Sigmoid colon (tissue), 4 donors: Measurements from ENCODE around the gene IMMP1L.

Experiments used
- EP300 ChIP-seq, 4 donors: sonication (generic); formaldehyde crosslinking; IDR thresholded peaks; one replicate each; pipeline ENCODE4 v1.6.1; 2017; ENCODE audit warnings: antibody characterized with exemption in 4 of 4
- POLR2AphosphoS5 ChIP-seq, 4 donors: sonication (generic); formaldehyde crosslinking; IDR thresholded peaks; one replicate each; pipeline ENCODE4 v1.6.1; 2017; ENCODE audit warnings: antibody characterized with exemption in 4 of 4
- TF ChIP-seq, protein P1 (sequence below), 4 experiments: fragments of 450-650 bp in 3 of 4; fragments of 200-600 bp in 1 of 4; IDR thresholded peaks; one replicate each; pipeline ENCODE4 v1.5.1; 2016 to 2019; ENCODE audit warnings: antibody characterized with exemption in 4 of 4, mild to moderate bottlenecking in 3 of 4, moderate library complexity in 2 of 4

- TF ChIP-seq, protein P1, sequence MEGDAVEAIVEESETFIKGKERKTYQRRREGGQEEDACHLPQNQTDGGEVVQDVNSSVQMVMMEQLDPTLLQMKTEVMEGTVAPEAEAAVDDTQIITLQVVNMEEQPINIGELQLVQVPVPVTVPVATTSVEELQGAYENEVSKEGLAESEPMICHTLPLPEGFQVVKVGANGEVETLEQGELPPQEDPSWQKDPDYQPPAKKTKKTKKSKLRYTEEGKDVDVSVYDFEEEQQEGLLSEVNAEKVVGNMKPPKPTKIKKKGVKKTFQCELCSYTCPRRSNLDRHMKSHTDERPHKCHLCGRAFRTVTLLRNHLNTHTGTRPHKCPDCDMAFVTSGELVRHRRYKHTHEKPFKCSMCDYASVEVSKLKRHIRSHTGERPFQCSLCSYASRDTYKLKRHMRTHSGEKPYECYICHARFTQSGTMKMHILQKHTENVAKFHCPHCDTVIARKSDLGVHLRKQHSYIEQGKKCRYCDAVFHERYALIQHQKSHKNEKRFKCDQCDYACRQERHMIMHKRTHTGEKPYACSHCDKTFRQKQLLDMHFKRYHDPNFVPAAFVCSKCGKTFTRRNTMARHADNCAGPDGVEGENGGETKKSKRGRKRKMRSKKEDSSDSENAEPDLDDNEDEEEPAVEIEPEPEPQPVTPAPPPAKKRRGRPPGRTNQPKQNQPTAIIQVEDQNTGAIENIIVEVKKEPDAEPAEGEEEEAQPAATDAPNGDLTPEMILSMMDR (IDR thresholded peaks at IDR 0.05): peak in 2 of 4 experiments; percentile 23 to 29
- TF ChIP-seq POLR2AphosphoS5 (IDR thresholded peaks at IDR 0.05): no peak
- TF ChIP-seq EP300 (IDR thresholded peaks at IDR 0.05): no peak
These were observed 112.1 kb downstream of the IMMP1L start for GRCh38 chr11:31397239-31397834.
